SK-N-SH (cell line): ENCODE results near the gene MMP28. TPM values are rescaled to one million over a fixed set of nuclear protein-coding genes. Genes with fewer than 3 reads are reported as not detected.

Source experiments
- CTCF ChIA-PET: fragments of 300-600, 350-600 bp; formaldehyde crosslinking; extraction: SDS; loops from one replicate; lab custom pipeline; 2021; lab: Yijun Ruan, JAX
- POLR2A ChIA-PET: fragments of 350-600 bp; sonication (Branson Sonifier 250); formaldehyde crosslinking; extraction: SDS; loops from one replicate; lab custom pipeline; 2020; ENCODE audit warnings: antibody characterized with exemption, inconsistent platforms; lab: Yijun Ruan, JAX
- DNase-seq: peaks from one replicate; pipeline ENCODE4 v3.0.0; 2012
- H2AFZ ChIP-seq: fragments of 200-600 bp; sonication (generic); 2 replicates; pipeline ENCODE4 v1.8.1; 2016; ENCODE audit warnings: antibody characterized with exemption, mild to moderate bottlenecking, low read depth
- H3F3A ChIP-seq: fragments of 200-600 bp; sonication (generic); replicated peaks from 2 replicates; pipeline ENCODE3; 2016; ENCODE audit warnings: antibody characterized with exemption, mild to moderate bottlenecking; ENCODE audit not compliant: insufficient read depth
- H3K27ac ChIP-seq, 2 experiments: fragments of 200-500 bp in 1 of 2; fragments of 200-600 bp in 1 of 2; sonication (Bioruptor generic) in 1 of 2; sonication (generic), shearing (Covaris generic) in 1 of 2; 2 replicates each; pipeline versions ENCODE4 v1.5.1 to v1.6.1; 2014 to 2016; ENCODE audit warnings: low read depth in 2 of 2, inconsistent platforms in 1 of 2, low read length in 1 of 2, mild to moderate bottlenecking in 1 of 2, mixed read lengths in 1 of 2
- H3K27me3 ChIP-seq: fragments of 200-600 bp; sonication (generic), shearing (Covaris generic); 2 replicates; pipeline ENCODE4 v1.6.1; 2016; ENCODE audit warnings: mixed run types; ENCODE audit not compliant: insufficient read depth
- H3K36me3 ChIP-seq, 2 experiments: fragments of 200-500 bp in 1 of 2; fragments of 200-600 bp in 1 of 2; sonication (Bioruptor generic) in 1 of 2; sonication (generic) in 1 of 2; replicated peaks in 1 of 2; 2 replicates each; pipeline versions ENCODE3 to v1.5.1; 2014 to 2016; ENCODE audit warnings: low read length in 1 of 2, mild to moderate bottlenecking in 1 of 2; ENCODE audit not compliant: insufficient read depth in 2 of 2, control insufficient read depth in 1 of 2
- H3K4me1 ChIP-seq, 2 experiments: fragments of 200-500 bp in 1 of 2; fragments of 200-600 bp in 1 of 2; sonication (Bioruptor generic) in 1 of 2; sonication (generic), shearing (Covaris generic) in 1 of 2; 2 replicates each; pipeline versions ENCODE4 v1.5.1 to v1.6.1; 2014 to 2016; ENCODE audit warnings: low read depth in 1 of 2, low read length in 1 of 2, mixed run types in 1 of 2; ENCODE audit not compliant: insufficient read depth in 2 of 2, control insufficient read depth in 1 of 2
- H3K4me2 ChIP-seq: fragments of 200-600 bp; sonication (generic), shearing (Covaris generic); 2 replicates; pipeline ENCODE4 v1.6.1; 2017; ENCODE audit warnings: mixed run types
- H3K4me3 ChIP-seq, 2 experiments: fragments of 200-500 bp in 1 of 2; fragments of 200-600 bp in 1 of 2; sonication (Bioruptor generic) in 1 of 2; sonication (generic), shearing (Covaris generic) in 1 of 2; 2 replicates each; pipeline versions ENCODE4 v1.5.1 to v1.8.1; 2014 to 2016; ENCODE audit warnings: low read depth in 2 of 2, inconsistent platforms in 1 of 2, low read length in 1 of 2, mild to moderate bottlenecking in 1 of 2, mixed read lengths in 1 of 2, moderate library complexity in 1 of 2
- H3K79me2 ChIP-seq: fragments of 200-600 bp; sonication (generic); 2 replicates; pipeline ENCODE4 v1.8.1; 2017; ENCODE audit warnings: mild to moderate bottlenecking; ENCODE audit not compliant: insufficient read depth
- H3K9ac ChIP-seq: fragments of 200-600 bp; sonication (generic); 2 replicates; pipeline ENCODE4 v1.6.1; 2017; ENCODE audit warnings: mixed run types
- H3K9me2 ChIP-seq: fragments of 200-600 bp; sonication (generic); 2 replicates; pipeline ENCODE4 v1.6.1; 2017; ENCODE audit warnings: mixed run types
- H3K9me3 ChIP-seq: fragments of 200-600 bp; sonication (generic); 2 replicates; pipeline ENCODE4 v1.6.1; 2017; ENCODE audit warnings: mixed run types, mild to moderate bottlenecking, moderate library complexity
- H4K20me1 ChIP-seq: fragments of 200-600 bp; sonication (generic); 2 replicates; pipeline ENCODE4 v1.6.1; 2017; ENCODE audit warnings: mild to moderate bottlenecking, mixed run types; ENCODE audit not compliant: insufficient read depth
- CHD2 ChIP-seq: fragments of 150-350 bp; IDR thresholded peaks from 2 replicates; pipeline ENCODE4 v1.6.1; 2018; ENCODE audit warnings: low read length; ENCODE audit not compliant: partially characterized antibody
- ELF1 ChIP-seq: IDR thresholded peaks from 2 replicates; pipeline ENCODE4 v1.4.0; 2012
- FOXJ3 ChIP-seq: sonication (generic); formaldehyde crosslinking; IDR thresholded peaks from 2 replicates; pipeline ENCODE4 v1.5.1; 2020; ENCODE audit warnings: mild to moderate bottlenecking, missing genetic modification reagents
- GABPA ChIP-seq: IDR thresholded peaks from 2 replicates; pipeline ENCODE4 v1.4.0; 2012; ENCODE audit warnings: low read depth, mild to moderate bottlenecking
- IRF3 ChIP-seq: fragments of 150-350 bp; IDR thresholded peaks from 2 replicates; pipeline ENCODE4 v1.6.1; 2016; ENCODE audit warnings: mild to moderate bottlenecking, low read depth, low read length
- MAX ChIP-seq: IDR thresholded peaks from 2 replicates; pipeline ENCODE4 v1.4.0; 2012; ENCODE audit warnings: low read depth
- MEF2A ChIP-seq: IDR thresholded peaks from 2 replicates; pipeline ENCODE4 v1.4.0; 2012; ENCODE audit warnings: low read depth, borderline replicate concordance
- MXI1 ChIP-seq: IDR thresholded peaks from 2 replicates; pipeline ENCODE4 v1.6.1; 2012; ENCODE audit warnings: mild to moderate bottlenecking, low read depth, low read length, improper control_type of control experiment
- NFIC ChIP-seq: IDR thresholded peaks from 2 replicates; pipeline ENCODE4 v1.4.0; 2012; ENCODE audit warnings: borderline replicate concordance
- PBX3 ChIP-seq: IDR thresholded peaks from 2 replicates; pipeline ENCODE4; 2012
- RFX5 ChIP-seq: IDR thresholded peaks from 2 replicates; pipeline ENCODE4 v1.6.1; 2012; ENCODE audit warnings: mild to moderate bottlenecking, improper control_type of control experiment, low read length
- RXRA ChIP-seq: IDR thresholded peaks from 2 replicates; pipeline ENCODE4 v1.4.0; 2012; ENCODE audit warnings: low read depth, mild to moderate bottlenecking, borderline replicate concordance
- SIN3A ChIP-seq: IDR thresholded peaks from 2 replicates; pipeline ENCODE4 v1.6.1; 2012; ENCODE audit warnings: low read depth, mild to moderate bottlenecking, low read length, moderate library complexity, borderline replicate concordance
- TAF1 ChIP-seq: IDR thresholded peaks from 2 replicates; pipeline ENCODE4 v1.6.1; 2012; ENCODE audit warnings: low read depth, mild to moderate bottlenecking, low read length, moderate library complexity, borderline replicate concordance
- TCF12 ChIP-seq: IDR thresholded peaks from 2 replicates; pipeline ENCODE4 v1.4.0; 2012
- TEAD4 ChIP-seq: IDR thresholded peaks from 2 replicates; pipeline ENCODE4 v1.4.0; 2012; ENCODE audit warnings: mild to moderate bottlenecking, borderline replicate concordance; ENCODE audit not compliant: insufficient read depth
- USF1 ChIP-seq: IDR thresholded peaks from 2 replicates; pipeline ENCODE4 v1.4.0; 2012; ENCODE audit warnings: low read depth, borderline replicate concordance
- YY1 ChIP-seq: IDR thresholded peaks from 2 replicates; pipeline ENCODE4 v1.4.0; 2012; ENCODE audit warnings: low read depth, mild to moderate bottlenecking
- WGBS: methylation state at CpG from one replicate; pipeline ENCODE4 v1.1.6; 2017; ENCODE audit warnings: low lambda C conversion rate; 5-methylcytosine and 5-hydroxymethylcytosine counted together
- polyA plus RNA-seq, 3 experiments: library from polyadenylated mRNA; depleted of rRNA; stranded (reverse); fragments of >200 nt; gene quantifications; 2 replicates each; pipeline ENCODE4 v1.2.3, GENCODE V29; 2012
- TF ChIP-seq, protein P1 (sequence below): fragments of 150-350 bp; IDR thresholded peaks from 2 replicates; pipeline ENCODE4 v1.6.1; 2017; ENCODE audit warnings: antibody characterized with exemption, low read length, low read depth, borderline replicate concordance
- TF ChIP-seq, protein P2 (sequence below): fragments of 200-600 bp; sonication (generic); IDR thresholded peaks from 2 replicates; pipeline ENCODE4 v1.6.1; 2017; ENCODE audit warnings: antibody characterized with exemption, mild to moderate bottlenecking, moderate library complexity

MMP28 gene
- polyA plus RNA-seq, 1 of the 3 experiments (the other 2 are of a cell fraction), result 0.33 TPM

DNA sequence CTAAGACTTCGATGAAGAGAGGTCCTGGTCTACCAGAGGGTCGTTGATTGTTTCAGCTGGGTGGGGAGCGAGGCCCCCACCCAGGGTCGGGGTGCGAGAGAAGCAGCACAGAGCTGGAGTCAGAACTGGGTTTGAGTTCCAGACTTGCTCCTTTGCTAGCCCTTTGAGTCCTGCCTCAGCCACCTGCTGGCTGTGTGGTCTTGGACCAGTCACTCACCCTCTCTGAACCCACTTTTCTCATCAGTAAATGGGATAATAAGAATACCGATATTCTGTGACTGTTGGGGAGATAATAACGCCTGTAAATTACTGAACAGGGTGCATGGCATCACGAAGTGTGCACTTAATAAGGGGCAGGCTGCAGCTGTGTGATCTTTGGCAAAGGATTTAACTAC is 427 bp upstream of the MMP28 start:
- no peak overlapping the region for H2AFZ ChIP-seq
- H3K4me1 ChIP-seq, result peaks cover 0 to 51% of the 10 kb centered on the region in 2 experiments; a peak in 2 of 4 replicates
- peak overlapping the region; percentile 55 to 56; a peak in 3 of 4 replicates for H3K4me3 ChIP-seq
- no peak for DNase-seq
- ChIA-PET CTCF (interaction anchor here (0.7 to 7.0 kb wide), 9 partner anchors 9 to 33 kb away, joined by 3 to 99 read pairs (median 4); partner anchors contain the start of gene TAF15), POLR2A (no interaction called here)
- peak overlapping the region in 1 of 2 experiments; percentile 53; a peak in 1 of 4 replicates for H3K27ac ChIP-seq
- no peak overlapping the region for H3K9ac ChIP-seq
- H3K79me2 ChIP-seq, result no peaks in the 10 kb centered on the region
- H3K36me3 ChIP-seq, result no peaks in the 10 kb centered on the region
- H3K9me2 ChIP-seq, result no peaks in the 10 kb centered on the region
- H3K27me3 ChIP-seq, result peaks cover 47% of the 10 kb centered on the region
- no peaks in the 10 kb centered on the region for H3K9me3 ChIP-seq
- H3K4me2 ChIP-seq, result peak overlapping the region; percentile 77
- H3F3A ChIP-seq, result no peaks in the 10 kb centered on the region
- no peak for TF ChIP-seq TAF1
- TF ChIP-seq RFX5, result no peak
- TF ChIP-seq PBX3, result no peak
- no peak for TF ChIP-seq IRF3
- TF ChIP-seq GABPA, result no peak
- no peak for TF ChIP-seq MXI1
- TF ChIP-seq, protein P1, sequence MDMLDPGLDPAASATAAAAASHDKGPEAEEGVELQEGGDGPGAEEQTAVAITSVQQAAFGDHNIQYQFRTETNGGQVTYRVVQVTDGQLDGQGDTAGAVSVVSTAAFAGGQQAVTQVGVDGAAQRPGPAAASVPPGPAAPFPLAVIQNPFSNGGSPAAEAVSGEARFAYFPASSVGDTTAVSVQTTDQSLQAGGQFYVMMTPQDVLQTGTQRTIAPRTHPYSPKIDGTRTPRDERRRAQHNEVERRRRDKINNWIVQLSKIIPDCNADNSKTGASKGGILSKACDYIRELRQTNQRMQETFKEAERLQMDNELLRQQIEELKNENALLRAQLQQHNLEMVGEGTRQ, result no peak
- H4K20me1 ChIP-seq, result no peaks in the 10 kb centered on the region
- 38% methylated on average over 7 of the region's 8 CpGs for WGBS

DNA sequence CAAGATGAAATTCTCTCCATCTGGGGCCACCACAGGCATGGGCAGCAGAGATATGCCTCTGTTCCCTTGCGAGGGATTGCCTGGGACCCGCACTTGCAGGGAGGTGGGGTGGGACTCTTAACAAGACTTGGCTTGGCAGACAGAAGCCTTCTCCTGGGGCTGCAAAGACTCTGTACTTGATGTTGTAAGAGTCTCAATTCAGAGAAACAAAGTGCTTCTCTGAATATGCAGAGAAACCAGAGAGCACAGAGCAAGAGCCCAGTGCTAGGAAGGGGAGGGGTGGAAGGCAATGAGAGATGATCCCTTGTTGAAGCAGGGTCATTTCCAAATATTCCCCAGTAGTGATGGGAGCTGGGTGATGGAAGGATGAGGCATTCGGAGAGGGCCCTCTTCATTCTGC is 2.2 kb downstream of the MMP28 start:
- Histone ChIP-seq H3K4me3 (no peak overlapping the region), H3F3A (peaks cover 7% of the 10 kb centered on the region), H3K9me2 (no peaks in the 10 kb centered on the region), H3K27ac (no peak overlapping the region), H3K79me2 (no peaks in the 10 kb centered on the region), H3K4me1 (peaks cover 0 to 40% of the 10 kb centered on the region in 2 experiments; a peak in 2 of 4 replicates), H3K9ac (no peak overlapping the region), H4K20me1 (no peaks in the 10 kb centered on the region), H3K27me3 (peaks cover 47% of the 10 kb centered on the region), H3K36me3 (no peaks in the 10 kb centered on the region), H3K4me2 (no peak overlapping the region), H2AFZ (no peak overlapping the region), H3K9me3 (no peaks in the 10 kb centered on the region)
- ChIA-PET POLR2A (no interaction called here), CTCF (interaction anchor here (1.0 to 7.0 kb wide), 5 partner anchors 12 to 28 kb away, joined by 3 to 99 read pairs (median 11); partner anchors contain the start of gene TAF15)
- no peak for DNase-seq
- WGBS, result 92% methylated on average over 3 of the region's 3 CpGs
- TF ChIP-seq ELF1 (no peak), RXRA (no peak), FOXJ3 (CRISPR knock-in tag) (no peak), CHD2 (no peak), TEAD4 (no peak), MEF2A (no peak), USF1 (no peak), IRF3 (no peak), YY1 (no peak), MAX (no peak), MXI1 (no peak), NFIC (no peak), TCF12 (no peak), SIN3A (no peak)
- TF ChIP-seq, protein P2, sequence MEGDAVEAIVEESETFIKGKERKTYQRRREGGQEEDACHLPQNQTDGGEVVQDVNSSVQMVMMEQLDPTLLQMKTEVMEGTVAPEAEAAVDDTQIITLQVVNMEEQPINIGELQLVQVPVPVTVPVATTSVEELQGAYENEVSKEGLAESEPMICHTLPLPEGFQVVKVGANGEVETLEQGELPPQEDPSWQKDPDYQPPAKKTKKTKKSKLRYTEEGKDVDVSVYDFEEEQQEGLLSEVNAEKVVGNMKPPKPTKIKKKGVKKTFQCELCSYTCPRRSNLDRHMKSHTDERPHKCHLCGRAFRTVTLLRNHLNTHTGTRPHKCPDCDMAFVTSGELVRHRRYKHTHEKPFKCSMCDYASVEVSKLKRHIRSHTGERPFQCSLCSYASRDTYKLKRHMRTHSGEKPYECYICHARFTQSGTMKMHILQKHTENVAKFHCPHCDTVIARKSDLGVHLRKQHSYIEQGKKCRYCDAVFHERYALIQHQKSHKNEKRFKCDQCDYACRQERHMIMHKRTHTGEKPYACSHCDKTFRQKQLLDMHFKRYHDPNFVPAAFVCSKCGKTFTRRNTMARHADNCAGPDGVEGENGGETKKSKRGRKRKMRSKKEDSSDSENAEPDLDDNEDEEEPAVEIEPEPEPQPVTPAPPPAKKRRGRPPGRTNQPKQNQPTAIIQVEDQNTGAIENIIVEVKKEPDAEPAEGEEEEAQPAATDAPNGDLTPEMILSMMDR, result no peak
